ENCODE data around the gene PPIF.

DNA sequence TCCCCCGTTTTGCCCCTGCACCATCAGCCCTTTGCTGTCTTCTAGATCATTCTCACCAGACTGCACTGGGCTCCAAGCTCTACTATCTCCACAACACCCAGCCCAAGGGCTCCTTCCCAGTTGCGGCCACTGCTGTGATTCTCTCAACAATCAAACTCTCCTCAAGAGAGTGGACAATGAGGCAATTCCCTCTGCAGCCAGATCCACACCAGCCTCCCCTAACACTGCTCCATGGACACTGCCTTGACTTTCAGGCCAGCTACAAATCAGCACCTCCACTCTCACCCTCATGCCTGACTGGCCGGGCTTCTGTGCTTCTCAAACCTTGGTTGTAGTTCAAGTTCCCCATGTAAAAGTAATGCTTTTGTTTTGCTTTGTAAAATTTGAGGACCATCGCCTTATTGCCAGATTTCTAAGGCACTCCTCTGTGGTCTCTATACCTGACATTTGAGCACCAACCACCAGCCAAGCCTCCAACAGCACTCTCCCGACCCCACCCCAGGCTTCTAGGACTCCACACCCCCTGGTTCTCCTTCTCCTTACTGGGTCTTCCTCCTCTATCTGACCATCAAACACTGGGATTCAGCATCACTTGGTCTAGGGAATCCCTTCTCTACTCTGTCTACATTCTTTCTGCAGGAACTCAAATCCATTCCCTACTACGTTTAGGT, 45.4 kb downstream of the PPIF start:
- TF ChIP-seq BACH2 (CRISPR knock-in tag; IDR thresholded peaks at IDR 0.05; ENCODE audit: borderline replicate concordance) = no peak
- TF ChIP-seq, protein P1, sequence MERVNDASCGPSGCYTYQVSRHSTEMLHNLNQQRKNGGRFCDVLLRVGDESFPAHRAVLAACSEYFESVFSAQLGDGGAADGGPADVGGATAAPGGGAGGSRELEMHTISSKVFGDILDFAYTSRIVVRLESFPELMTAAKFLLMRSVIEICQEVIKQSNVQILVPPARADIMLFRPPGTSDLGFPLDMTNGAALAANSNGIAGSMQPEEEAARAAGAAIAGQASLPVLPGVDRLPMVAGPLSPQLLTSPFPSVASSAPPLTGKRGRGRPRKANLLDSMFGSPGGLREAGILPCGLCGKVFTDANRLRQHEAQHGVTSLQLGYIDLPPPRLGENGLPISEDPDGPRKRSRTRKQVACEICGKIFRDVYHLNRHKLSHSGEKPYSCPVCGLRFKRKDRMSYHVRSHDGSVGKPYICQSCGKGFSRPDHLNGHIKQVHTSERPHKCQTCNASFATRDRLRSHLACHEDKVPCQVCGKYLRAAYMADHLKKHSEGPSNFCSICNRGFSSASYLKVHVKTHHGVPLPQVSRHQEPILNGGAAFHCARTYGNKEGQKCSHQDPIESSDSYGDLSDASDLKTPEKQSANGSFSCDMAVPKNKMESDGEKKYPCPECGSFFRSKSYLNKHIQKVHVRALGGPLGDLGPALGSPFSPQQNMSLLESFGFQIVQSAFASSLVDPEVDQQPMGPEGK (CRISPR knock-in tag; IDR thresholded peaks at IDR 0.05; ENCODE audit: borderline replicate concordance) = no peak
